Measurements from ENCODE around the gene ZBTB17.

DNA sequence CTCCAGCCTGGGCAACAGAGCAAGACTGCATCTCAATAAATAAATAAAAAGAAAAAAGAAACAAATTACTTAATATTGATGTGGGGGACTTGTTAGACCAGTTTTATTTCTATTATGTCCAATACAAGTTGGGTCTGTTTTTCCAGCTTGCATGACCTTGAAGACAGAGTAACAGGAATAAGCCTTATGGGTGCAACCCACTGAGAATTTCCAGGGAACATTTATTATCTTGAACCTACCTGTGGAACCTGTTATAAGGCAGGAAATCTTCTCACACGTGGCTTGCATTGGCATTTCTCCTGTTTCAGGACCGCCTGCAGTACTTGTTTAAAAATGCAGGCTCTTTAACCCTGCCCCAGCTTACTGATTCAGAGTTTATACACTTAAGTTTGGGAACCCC is 64.0 kb downstream of the ZBTB17 start:
- TF ChIP-seq, protein P1, sequence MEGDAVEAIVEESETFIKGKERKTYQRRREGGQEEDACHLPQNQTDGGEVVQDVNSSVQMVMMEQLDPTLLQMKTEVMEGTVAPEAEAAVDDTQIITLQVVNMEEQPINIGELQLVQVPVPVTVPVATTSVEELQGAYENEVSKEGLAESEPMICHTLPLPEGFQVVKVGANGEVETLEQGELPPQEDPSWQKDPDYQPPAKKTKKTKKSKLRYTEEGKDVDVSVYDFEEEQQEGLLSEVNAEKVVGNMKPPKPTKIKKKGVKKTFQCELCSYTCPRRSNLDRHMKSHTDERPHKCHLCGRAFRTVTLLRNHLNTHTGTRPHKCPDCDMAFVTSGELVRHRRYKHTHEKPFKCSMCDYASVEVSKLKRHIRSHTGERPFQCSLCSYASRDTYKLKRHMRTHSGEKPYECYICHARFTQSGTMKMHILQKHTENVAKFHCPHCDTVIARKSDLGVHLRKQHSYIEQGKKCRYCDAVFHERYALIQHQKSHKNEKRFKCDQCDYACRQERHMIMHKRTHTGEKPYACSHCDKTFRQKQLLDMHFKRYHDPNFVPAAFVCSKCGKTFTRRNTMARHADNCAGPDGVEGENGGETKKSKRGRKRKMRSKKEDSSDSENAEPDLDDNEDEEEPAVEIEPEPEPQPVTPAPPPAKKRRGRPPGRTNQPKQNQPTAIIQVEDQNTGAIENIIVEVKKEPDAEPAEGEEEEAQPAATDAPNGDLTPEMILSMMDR (IDR thresholded peaks at IDR 0.05 in 2 of 3, conservative IDR thresholded peaks at IDR 0.05 in 1 of 3; ENCODE audit: insufficient read depth in 2 of 3, low read depth in 1 of 3, low read length in 3 of 3), result no peak
- no peak for TF ChIP-seq POLR2A (conservative IDR thresholded peaks at IDR 0.05)
- TF ChIP-seq SMARCA4 (IDR thresholded peaks at IDR 0.05), result no peak
- TF ChIP-seq HOXB6 (CRISPR knock-in tag; IDR thresholded peaks at IDR 0.05; ENCODE audit: borderline replicate concordance), result no peak
- TF ChIP-seq ESRRA (IDR thresholded peaks at IDR 0.05; ENCODE audit: borderline replicate concordance, low read depth), result no peak

All from K562 (cell line).